Neural crest cell (in vitro differentiated cells): Measurements from ENCODE around the gene IFT52. TPM values are rescaled to one million over a fixed set of nuclear protein-coding genes. Genes with fewer than 3 reads are reported as not detected.

Source experiments
- DNase-seq: peaks from one replicate; pipeline ENCODE4 v3.0.0; 2021; ENCODE audit warnings: low read depth, mixed read lengths, low spot score
- H3K27ac Mint-ChIP-seq: one replicate; pipeline ENCODE4 v1.8.0; 2021; ENCODE audit warnings: mild to moderate bottlenecking, mixed read lengths; ENCODE audit not compliant: unreplicated experiment
- H3K27me3 Mint-ChIP-seq: 2 replicates; pipeline ENCODE4 v1.8.0; 2021; ENCODE audit warnings: low read depth, mild to moderate bottlenecking, mixed read lengths
- H3K36me3 Mint-ChIP-seq: 2 replicates; pipeline ENCODE4 v1.8.0; 2021; ENCODE audit warnings: low read depth, mild to moderate bottlenecking, mixed read lengths
- H3K4me1 Mint-ChIP-seq: 2 replicates; pipeline ENCODE4 v1.8.0; 2021; ENCODE audit warnings: mixed read lengths
- H3K4me3 Mint-ChIP-seq: one replicate; pipeline ENCODE4 v1.8.0; 2021; ENCODE audit warnings: mild to moderate bottlenecking, mixed read lengths
- H3K9me3 Mint-ChIP-seq: 2 replicates; pipeline ENCODE4 v1.8.0; 2021; ENCODE audit warnings: mixed read lengths
- CTCF ChIP-seq: fragments of 200-600 bp; sonication (generic); conservative IDR thresholded peaks from 2 replicates; pipeline ENCODE4 v1.5.0; 2021; ENCODE audit warnings: antibody characterized with exemption, mild to moderate bottlenecking
- total RNA-seq: library from RNA; stranded (reverse); gene quantifications from 2 replicates; pipeline ENCODE4 v1.2.1, GENCODE V29; 2021

IFT52 gene
- total RNA-seq, 1 donor from 2014 or later, result 57.6 TPM

- no peak overlapping the region for H3K27ac Mint-ChIP-seq
- peak overlapping the region; percentile 93 for H3K4me3 Mint-ChIP-seq
- no peak for TF ChIP-seq CTCF
- H3K9me3 Mint-ChIP-seq, result no peaks in the 10 kb centered on the region
- no peaks in the 10 kb centered on the region for H3K36me3 Mint-ChIP-seq
- H3K27me3 Mint-ChIP-seq, result no peaks in the 10 kb centered on the region
- DNase-seq, result no peak
- H3K4me1 Mint-ChIP-seq, result peaks cover 14% of the 10 kb centered on the region
Measured at GRCh38 chr20:43655937-43656336, 65.2 kb downstream of the IFT52 start.

- no peaks in the 10 kb centered on the region for H3K36me3 Mint-ChIP-seq
- no peaks in the 10 kb centered on the region for H3K9me3 Mint-ChIP-seq
- H3K27ac Mint-ChIP-seq, result peak overlapping the region; percentile 60
- H3K4me1 Mint-ChIP-seq, result peaks cover 14% of the 10 kb centered on the region
- DNase-seq, result no peak
- peak overlapping the region; percentile 93 for H3K4me3 Mint-ChIP-seq
- peaks cover 3% of the 10 kb centered on the region for H3K27me3 Mint-ChIP-seq
- peak; percentile 46 for TF ChIP-seq CTCF
Measured at GRCh38 chr20:43658069-43658722, 67.5 kb downstream of the IFT52 start.

- Mint-ChIP-seq H3K27ac (no peak overlapping the region), H3K4me3 (peak overlapping the region; percentile 93), H3K36me3 (no peaks in the 10 kb centered on the region), H3K9me3 (no peaks in the 10 kb centered on the region), H3K4me1 (peaks cover 14% of the 10 kb centered on the region), H3K27me3 (peaks cover 7% of the 10 kb centered on the region)
- peak; percentile 28 for TF ChIP-seq CTCF
- DNase-seq, result no peak
Measured at GRCh38 chr20:43658723-43659419, 68.1 kb downstream of the IFT52 start.

- Mint-ChIP-seq H3K36me3 (no peaks in the 10 kb centered on the region), H3K4me1 (peaks cover 6% of the 10 kb centered on the region), H3K27ac (no peak overlapping the region), H3K9me3 (no peaks in the 10 kb centered on the region), H3K27me3 (peaks cover 18% of the 10 kb centered on the region), H3K4me3 (no peak overlapping the region)
- DNase-seq, result no peak
- TF ChIP-seq CTCF, result no peak
Measured at GRCh38 chr20:43662943-43663655, 72.4 kb downstream of the IFT52 start.

- Mint-ChIP-seq H3K4me1 (peaks cover 6% of the 10 kb centered on the region), H3K36me3 (no peaks in the 10 kb centered on the region), H3K4me3 (peak overlapping the region; percentile 80), H3K27ac (no peak overlapping the region), H3K9me3 (no peaks in the 10 kb centered on the region), H3K27me3 (peaks cover 18% of the 10 kb centered on the region)
- TF ChIP-seq CTCF, result no peak
- no peak for DNase-seq
Measured at GRCh38 chr20:43665466-43666176, 74.9 kb downstream of the IFT52 start.
